SU-DHL-6 (cell line): ENCODE results near the gene TMEM232.

ENCODE experiments used
- H2AFZ ChIP-seq: fragments of 200-600 bp; sonication (generic); 2 replicates; pipeline ENCODE4 v1.6.1; 2014; ENCODE audit warnings: low read depth, mild to moderate bottlenecking, moderate library complexity, mixed read lengths, antibody characterized with exemption, low read length; ENCODE audit not compliant: severe bottlenecking
- H3F3A ChIP-seq: fragments of 200-600 bp; shearing (Covaris generic); 2 replicates; pipeline ENCODE4 v1.6.0; 2016; ENCODE audit warnings: antibody characterized with exemption, mild to moderate bottlenecking; ENCODE audit not compliant: insufficient read depth
- H3K27ac ChIP-seq: fragments of 200-600 bp; sonication (generic); 2 replicates; pipeline ENCODE4 v1.5.1; 2016; ENCODE audit warnings: low read depth, mild to moderate bottlenecking, low read length, moderate library complexity, mixed read lengths
- H3K27me3 ChIP-seq: fragments of 200-600 bp; sonication (generic), shearing (Covaris generic); 2 replicates; pipeline ENCODE4 v1.6.0; 2014; ENCODE audit warnings: mild to moderate bottlenecking, low read length
- H3K36me3 ChIP-seq: fragments of 200-600 bp; sonication (generic); 2 replicates; pipeline ENCODE4 v1.6.1; 2014; ENCODE audit warnings: mild to moderate bottlenecking, low read length, mixed read lengths
- H3K4me2 ChIP-seq: fragments of 300-600, 200-600 bp; shearing (Covaris generic), sonication (generic); 2 replicates; pipeline ENCODE4 v1.6.0; 2014; ENCODE audit warnings: low read length, low read depth, mild to moderate bottlenecking; ENCODE audit not compliant: poor library complexity, severe bottlenecking
- H3K4me3 ChIP-seq: fragments of 200-600 bp; sonication (generic); 2 replicates; pipeline ENCODE4 v1.5.1; 2014; ENCODE audit warnings: antibody characterized with exemption, low read length, mild to moderate bottlenecking, mixed read lengths; ENCODE audit not compliant: insufficient read depth, poor library complexity, severe bottlenecking
- H3K79me2 ChIP-seq: fragments of 200-600 bp; sonication (generic); 2 replicates; pipeline ENCODE4 v1.6.1; 2014; ENCODE audit warnings: mild to moderate bottlenecking, low read length, moderate library complexity; ENCODE audit not compliant: insufficient read depth
- H3K9ac ChIP-seq: fragments of 200-600 bp; sonication (generic); 2 replicates; pipeline ENCODE4 v1.7.0; 2014; ENCODE audit warnings: mild to moderate bottlenecking, low read length
- H3K9me2 ChIP-seq: fragments of 200-600 bp; sonication (generic); replicated peaks from 2 replicates; pipeline ENCODE4 v1.6.1; 2014; ENCODE audit warnings: low read length; ENCODE audit not compliant: insufficient read depth
- H3K9me3 ChIP-seq: fragments of 200-600 bp; sonication (generic); 2 replicates; pipeline ENCODE4 v1.6.1; 2014; ENCODE audit warnings: low read length, mixed read lengths; ENCODE audit not compliant: insufficient read depth
- H4K20me1 ChIP-seq: fragments of 200-600 bp; sonication (generic); 2 replicates; pipeline ENCODE4 v1.6.1; 2014; ENCODE audit warnings: low read depth, mild to moderate bottlenecking, antibody characterized with exemption, low read length, moderate library complexity, mixed read lengths
- CTCF ChIP-seq: fragments of 200-600 bp; sonication (generic); IDR thresholded peaks from one replicate; pipeline ENCODE4 v1.5.1; 2017; ENCODE audit warnings: antibody characterized with exemption, mild to moderate bottlenecking, low read length, moderate library complexity; ENCODE audit not compliant: insufficient read depth, poor library complexity, severe bottlenecking
- EZH2phosphoT487 ChIP-seq: fragments of 200-600 bp; sonication (generic), shearing (Covaris generic); conservative IDR thresholded peaks from 2 replicates; pipeline ENCODE4 v1.6.1; 2018; ENCODE audit warnings: mild to moderate bottlenecking, antibody characterized with exemption, low read length, moderate library complexity, mixed read lengths

The TMEM232 gene

GRCh38 chr5:110431603-110432002, 294.9 kb downstream of the TMEM232 start:
- TF ChIP-seq CTCF, result no peak
- no peak for TF ChIP-seq EZH2phosphoT487
- Histone ChIP-seq H2AFZ (no peak overlapping the region), H3K79me2 (no peaks in the 10 kb centered on the region), H3K9me2 (no peaks in the 10 kb centered on the region), H3F3A (no peaks in the 10 kb centered on the region), H3K4me2 (no peak overlapping the region), H3K27me3 (no peaks in the 10 kb centered on the region), H3K4me3 (no peak overlapping the region), H3K36me3 (no peaks in the 10 kb centered on the region), H3K27ac (no peak overlapping the region), H3K9ac (no peak overlapping the region), H4K20me1 (no peaks in the 10 kb centered on the region), H3K9me3 (no peaks in the 10 kb centered on the region)

- TF ChIP-seq EZH2phosphoT487 (no peak), CTCF (no peak)
- H3K4me2 ChIP-seq, result no peak overlapping the region
- H3K9me2 ChIP-seq, result no peaks in the 10 kb centered on the region
- no peaks in the 10 kb centered on the region for H3K79me2 ChIP-seq
- no peak overlapping the region for H2AFZ ChIP-seq
- H3K9ac ChIP-seq, result no peak overlapping the region
- no peaks in the 10 kb centered on the region for H3K36me3 ChIP-seq
- no peaks in the 10 kb centered on the region for H3K9me3 ChIP-seq
- no peak overlapping the region for H3K4me3 ChIP-seq
- H4K20me1 ChIP-seq, result no peaks in the 10 kb centered on the region
- no peaks in the 10 kb centered on the region for H3F3A ChIP-seq
- H3K27ac ChIP-seq, result no peak overlapping the region
- H3K27me3 ChIP-seq, result no peaks in the 10 kb centered on the region
Measured at GRCh38 chr5:110414360-110414759, 312.1 kb downstream of the TMEM232 start.

- Histone ChIP-seq H3K27me3 (no peaks in the 10 kb centered on the region), H3F3A (no peaks in the 10 kb centered on the region), H3K4me2 (no peak overlapping the region), H3K79me2 (no peaks in the 10 kb centered on the region), H3K36me3 (no peaks in the 10 kb centered on the region), H2AFZ (no peak overlapping the region), H3K27ac (no peak overlapping the region), H3K9me2 (no peaks in the 10 kb centered on the region), H3K9me3 (no peaks in the 10 kb centered on the region), H3K9ac (no peak overlapping the region), H3K4me3 (no peak overlapping the region), H4K20me1 (no peaks in the 10 kb centered on the region)
- no peak for TF ChIP-seq EZH2phosphoT487
- no peak for TF ChIP-seq CTCF
Measured at GRCh38 chr5:110413856-110414255, 312.6 kb downstream of the TMEM232 start.
